NCI-H146 (cell line): ENCODE data around the gene FBXO8.
A peak's percentile ranks its signal among the peaks of the same experiment; 100 is the strongest.
"Not testable (repeated sequence)": the region's sequence is repeated elsewhere in the genome, so short reads cannot be mapped to it uniquely, and the experiment has no call there.

ENCODE experiments used
- DNase-seq: peaks from one replicate; lab custom pipeline; 2025; lab: John Stamatoyannopoulos, UW

Gene FBXO8

DNA sequence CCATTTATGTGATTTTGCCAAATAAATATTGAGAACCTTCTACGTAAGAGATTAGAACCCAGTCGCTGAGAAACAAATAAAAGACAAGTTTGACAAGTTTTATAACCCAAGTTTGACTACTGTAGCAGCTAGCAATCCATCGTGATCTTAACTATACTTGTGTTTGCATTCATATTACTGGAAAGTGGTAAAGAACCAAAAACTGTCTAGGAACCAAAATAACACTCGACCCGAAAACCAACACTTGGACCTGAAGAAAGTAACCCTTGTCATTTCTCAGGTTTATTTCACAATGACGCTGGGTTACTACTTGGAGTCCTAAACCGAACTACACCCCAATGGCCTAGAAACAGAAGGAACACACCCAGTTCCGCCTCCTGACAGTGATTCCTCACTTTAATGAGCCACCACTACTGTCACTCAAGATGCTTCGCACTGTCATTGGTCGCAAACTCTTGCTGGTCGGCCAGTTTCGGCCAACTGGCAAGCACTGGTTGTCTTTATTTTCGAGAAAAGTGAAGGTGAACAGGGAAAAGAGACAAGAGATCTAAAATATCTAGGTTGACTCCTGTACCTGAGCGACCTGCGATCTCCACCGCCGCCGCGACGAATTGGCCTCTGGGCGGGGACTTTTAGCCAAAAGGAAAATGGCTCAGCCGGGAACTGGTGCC is 496 bp downstream of the FBXO8 start:
- peak; percentile 87 for DNase-seq

DNA sequence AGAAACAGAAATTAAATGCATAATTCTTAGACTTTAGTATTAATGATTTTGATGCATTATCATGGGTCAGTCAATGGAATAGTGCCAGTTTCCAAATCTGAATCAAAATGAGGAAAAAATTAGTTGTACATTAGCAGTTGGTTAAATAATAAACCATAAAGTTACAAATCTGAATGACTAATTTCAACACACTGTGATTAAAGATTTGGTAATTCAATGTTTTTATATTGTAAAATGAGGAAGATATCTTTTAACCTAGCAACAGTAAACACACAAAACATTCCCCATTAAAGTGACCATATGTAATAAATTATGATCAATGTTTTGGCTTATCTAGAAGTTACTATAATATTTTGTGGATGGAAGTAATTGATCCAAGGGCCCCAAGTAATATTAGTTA is 1.6 kb downstream of the FBXO8 start:
- no peak for DNase-seq

DNA sequence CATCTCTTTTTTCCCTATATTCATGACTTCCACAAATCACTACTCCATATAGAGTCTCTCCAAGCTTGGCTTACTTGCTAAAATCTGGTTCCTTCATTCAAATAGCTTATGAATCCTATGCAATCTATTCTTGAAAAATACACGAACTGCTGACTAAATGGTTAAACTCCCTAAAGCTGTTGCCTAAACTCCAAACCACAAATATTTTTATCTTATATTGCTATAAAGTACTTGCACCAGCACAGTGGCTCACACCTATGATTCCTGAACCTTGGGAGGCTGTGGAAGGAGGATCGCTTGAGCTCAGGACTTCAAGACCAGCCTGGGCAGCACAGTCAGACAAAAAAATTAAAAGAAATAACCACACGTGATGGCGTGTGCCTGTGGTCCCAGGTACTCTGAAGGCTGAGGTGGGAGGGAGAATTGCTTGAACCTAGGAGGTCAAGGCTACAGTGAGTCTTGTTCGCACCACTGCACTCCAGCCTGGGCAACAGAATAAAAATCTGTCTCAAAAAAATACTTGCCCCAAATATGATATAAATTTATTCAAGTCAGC is 2.2 kb downstream of the FBXO8 start:
- DNase-seq = no peak

DNA sequence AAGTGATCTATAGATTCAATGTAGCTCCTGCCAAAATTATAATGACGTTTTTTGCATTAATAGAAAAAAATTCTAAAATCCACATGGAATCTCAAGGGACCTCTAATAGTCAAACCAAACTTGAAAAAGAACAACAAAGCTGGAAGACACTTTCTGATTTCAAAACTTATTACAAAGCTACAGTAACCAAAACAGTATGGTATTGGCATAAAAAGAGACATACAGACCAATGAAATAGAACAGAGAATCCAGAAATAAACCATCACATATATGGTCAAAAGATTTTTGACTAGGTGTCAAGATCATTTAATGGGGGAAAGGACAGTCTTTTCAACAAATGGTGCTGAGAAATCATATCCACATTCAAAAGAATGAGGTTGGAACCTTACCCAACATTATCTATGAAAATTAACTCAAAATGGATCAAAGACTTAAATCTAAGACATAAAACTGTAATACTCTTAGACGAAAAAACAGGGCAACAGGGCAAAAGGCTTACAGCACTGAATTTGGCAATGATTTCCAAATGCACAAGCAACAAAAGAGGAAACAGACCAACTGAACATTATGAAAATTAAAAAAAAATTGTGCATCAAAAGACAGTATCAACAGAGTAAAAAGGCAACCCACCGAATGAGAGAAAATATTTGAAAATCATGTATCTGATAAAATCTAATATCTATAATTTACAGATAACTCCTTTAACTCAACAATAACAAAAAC is 3.9 kb downstream of the FBXO8 start:
- DNase-seq = no peak

DNA sequence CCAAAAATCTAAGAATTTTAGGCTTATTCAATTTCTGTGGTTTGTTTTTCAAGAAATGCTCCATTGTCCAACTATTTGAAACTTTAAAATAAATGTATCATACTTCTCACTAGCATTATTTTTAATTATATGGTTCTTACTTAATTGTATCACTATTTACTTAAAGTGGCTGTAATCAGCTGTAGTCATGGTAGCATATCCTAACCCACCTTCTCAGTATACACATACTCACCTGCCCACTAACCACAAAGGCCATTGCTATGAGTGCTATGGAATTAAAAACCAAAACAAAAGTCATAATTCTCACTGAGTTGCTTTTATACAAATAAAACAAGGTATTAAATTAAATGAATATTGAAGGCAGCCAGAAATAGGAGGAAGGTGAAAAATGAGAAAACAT is 5.0 kb downstream of the FBXO8 start:
- peak; percentile 74 for DNase-seq

DNA sequence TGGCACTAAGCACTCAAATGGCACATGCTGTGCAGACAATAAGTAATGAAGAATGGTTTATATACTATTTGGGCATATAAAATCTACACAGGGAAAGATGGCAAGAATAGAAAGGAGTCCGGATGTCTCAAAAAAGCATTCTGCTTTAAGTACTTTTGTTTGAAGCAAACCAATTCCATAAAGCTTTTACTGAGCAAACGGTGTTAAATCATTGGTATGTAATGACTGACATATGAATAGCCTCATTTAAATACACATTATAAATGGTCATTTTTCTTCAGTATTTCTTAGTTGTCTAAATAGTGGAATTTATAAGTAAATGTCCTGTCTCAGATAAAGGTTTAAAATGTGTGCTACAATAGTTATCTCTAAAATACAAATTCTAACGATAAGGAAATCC is 6.0 kb downstream of the FBXO8 start:
- peak; percentile 15 for DNase-seq

DNA sequence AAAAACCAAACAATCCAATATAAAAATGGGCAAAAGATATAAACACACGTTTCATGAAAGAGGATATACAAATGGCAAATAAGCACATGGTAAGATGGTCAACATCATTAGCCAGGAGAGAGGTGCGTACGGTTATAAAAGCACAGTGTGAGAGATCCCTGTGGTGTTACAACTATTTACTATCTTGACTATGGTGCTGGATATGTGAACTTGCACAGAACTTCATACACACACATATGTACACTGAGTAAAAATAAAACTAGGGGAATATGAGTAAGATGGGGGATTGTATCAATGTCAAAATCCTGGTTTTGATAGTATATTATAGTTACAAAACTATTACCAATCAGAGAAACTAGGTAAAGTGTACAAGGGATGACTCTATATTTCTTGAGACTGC is 8.4 kb downstream of the FBXO8 start:
- DNase-seq = peak; percentile 60

DNA sequence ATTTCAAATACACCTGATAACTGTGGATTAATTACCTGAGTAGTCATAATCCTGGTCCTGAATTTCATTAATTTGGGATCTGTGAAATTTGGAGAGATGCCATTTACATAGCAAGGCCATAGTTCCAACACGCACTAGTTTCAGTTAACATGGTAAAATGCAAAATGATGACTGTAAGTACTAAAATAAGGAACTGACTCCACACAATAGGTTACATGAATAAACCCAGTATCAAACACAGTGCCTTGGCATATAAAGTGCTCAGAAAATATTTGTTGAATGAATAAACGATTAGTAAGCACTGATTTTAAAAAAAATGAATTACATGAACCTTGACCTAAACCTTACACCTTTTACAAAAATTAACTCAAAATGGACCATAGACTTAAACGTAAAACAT is 9.0 kb downstream of the FBXO8 start:
- no peak for DNase-seq

DNA sequence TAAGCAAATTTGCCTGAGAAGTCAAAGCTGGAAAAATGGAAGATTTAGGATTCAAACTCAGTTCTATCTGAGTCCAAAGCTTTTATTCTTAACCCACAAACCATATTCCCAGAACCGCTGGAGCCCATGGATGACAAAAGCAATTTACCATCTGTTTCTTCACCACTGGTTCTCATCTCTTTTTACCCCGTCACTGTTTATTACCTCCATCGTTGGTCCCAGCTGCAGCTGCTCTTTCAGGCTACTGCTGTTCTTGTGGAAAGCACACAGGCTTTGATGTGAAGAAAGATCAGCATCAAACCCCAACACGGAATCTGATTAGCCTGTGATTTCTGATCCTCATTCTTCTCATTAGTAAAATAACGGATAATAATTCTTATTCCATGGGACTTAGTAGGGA is 9.5 kb downstream of the FBXO8 start:
- peak; percentile 55 for DNase-seq

DNA sequence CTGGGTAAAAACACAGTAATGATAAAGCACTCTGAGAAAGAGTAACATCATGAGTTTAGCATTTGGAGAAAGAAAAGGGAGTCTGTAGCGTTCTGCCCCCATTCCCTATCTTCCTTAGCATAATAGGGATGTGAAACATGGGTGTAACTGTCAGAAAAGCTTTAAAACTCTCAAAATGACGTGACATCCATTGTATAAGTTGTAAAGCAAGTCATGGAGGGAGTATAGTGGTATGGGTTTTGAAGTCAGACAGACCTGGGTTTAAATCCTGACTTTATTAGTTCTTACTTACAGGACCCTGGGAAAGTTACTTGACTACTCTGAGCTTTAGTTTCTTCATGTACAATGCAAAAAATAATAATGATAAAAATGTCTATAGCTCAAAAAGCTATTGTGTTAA is 17.1 kb downstream of the FBXO8 start:
- no peak for DNase-seq

DNA sequence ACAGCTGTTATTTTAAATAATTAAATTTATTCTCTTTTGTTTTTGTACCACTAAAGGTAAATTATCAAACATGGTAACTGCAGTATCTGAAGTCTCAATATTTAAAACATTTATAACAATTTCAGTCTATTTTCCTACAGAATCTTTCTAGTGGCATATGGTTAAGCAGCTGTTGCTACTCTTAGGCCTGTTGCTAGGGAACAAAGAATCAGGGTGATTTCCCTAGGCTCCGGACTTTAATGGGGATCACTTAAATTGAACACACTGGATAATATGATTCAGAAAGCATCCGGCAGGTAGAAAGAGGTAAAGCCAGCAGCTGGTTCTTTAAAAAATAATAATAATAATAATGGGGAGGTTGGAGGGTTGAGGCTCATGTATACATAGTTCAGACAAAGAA is 17.6 kb downstream of the FBXO8 start:
- peak; percentile 59 for DNase-seq

DNA sequence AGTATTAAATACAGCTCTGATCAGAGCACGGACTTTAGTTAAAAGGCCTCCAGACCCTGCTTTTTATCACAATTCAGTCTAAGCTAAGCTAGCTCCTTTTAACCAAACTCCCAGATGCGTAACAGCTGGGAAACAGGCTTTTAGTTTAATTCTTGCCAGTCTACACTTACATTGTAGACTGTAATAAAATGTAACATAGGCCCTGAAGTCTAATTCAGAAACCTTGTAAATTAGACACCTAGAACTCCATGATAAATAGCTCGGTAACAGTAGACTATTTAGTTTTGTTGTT is 20.1 kb downstream of the FBXO8 start:
- no peak for DNase-seq

DNA sequence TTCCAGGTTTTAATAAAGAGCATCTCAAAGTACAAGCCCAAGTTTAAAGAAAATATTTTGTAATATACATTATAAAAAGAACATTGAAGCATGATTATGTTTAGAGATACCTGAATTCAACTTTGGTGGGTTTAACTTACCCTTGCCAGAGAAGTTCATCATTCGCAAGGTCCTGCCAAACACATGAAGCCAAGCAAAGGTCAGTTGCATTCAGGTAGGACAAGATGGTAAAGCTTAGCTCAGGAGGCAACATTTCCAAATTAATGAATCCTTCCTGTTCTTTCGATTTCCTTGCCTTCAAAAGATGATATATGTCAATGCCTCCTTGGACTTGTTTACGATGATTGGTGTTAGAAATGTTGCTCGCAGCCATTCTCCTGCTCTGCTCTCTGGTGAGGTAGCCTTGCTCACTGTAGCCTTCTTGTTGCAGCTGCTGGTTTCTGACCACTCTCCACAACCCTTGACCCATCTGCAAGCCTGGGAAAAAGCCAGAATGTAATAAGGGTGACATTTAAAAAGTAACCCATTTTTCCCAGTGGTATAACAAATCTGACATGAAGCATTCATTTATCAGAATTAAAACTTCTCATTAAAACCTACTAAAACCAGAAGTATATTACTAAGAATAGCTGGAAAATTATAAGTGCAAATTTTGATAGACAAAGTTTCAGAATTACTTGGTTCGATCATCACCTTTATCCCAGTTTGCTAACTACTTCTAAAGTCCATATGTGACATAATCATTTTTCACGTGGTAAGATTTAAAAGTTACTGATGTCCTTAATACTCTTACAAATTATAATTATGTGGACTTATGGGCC is 20.6 kb downstream of the FBXO8 start:
- peak; percentile 43 for DNase-seq

DNA sequence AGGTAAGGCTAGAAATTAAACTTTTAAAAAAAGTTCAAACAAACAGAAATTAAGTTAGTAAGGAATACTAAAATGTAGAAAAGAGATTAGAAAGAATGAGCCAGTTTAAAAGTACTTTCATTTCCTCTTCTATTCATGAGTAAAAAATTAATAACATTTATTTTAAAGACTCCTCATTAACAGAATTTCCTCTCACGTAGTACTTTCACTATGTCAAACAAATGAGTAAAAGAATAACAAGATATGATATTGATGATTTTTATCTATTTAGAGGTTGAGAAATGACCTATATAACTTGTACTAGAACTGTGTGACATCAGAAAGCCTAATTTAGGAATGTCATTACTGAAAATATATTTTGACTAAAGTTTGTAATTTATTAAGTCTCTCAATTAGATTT is 22.0 kb downstream of the FBXO8 start:
- DNase-seq = not testable (repeated sequence)

DNA sequence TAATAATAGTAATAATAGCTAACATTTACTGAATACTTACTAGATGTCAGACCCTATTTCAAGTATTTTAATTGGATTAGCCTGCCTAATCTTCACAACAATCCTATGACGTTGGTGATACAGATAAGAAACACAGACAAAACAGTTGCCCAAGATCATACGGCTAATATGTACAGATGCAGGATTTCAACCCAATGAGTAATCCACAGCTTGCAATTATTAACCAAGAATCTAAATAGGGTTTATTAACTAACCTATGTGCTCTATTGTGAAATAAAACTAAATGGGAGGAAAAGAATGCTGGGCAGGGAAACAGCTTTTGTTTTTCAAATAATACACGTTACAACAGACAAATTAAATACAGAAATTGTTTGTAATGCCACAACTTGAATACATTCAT is 23.4 kb downstream of the FBXO8 start:
- peak; percentile 17 for DNase-seq

DNA sequence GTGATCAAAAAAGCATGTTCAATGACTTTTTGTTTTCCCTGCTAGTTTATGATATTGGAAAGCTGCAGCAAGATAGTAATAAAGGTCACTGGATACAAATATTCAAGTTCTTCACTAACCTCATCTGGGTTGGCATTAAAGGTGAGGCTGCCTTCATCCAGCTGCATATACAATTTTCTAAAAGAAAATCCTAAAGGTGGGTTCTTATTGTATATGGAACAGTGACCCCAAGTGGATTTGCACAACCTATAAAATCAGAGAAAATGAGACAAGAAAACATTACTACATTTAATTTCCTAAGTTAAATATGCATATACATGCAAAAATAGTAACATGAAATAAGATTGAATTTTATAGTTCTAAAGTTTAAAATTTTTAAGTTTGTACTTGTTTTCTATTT is 23.9 kb downstream of the FBXO8 start:
- no peak for DNase-seq

DNA sequence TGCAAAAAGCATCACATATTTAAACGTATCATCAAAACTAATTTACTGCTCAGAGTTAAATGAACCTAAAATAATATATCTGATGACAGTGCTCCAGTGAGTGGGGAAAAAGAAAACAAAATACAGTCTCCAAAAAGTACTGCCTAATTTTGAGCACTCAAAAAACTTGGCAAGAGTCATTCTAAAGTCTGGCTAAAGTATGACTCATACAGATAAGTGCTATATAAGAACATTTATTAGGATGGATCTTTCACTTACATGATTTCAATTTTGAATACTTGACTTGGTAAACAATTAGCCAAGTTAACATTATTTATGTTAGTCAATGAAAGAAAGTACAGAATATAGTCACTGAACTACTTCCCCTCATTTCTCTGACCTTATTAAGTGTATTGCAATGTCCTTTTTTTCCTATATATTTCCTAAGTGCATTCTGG is 27.2 kb downstream of the FBXO8 start:
- no peak for DNase-seq

DNA sequence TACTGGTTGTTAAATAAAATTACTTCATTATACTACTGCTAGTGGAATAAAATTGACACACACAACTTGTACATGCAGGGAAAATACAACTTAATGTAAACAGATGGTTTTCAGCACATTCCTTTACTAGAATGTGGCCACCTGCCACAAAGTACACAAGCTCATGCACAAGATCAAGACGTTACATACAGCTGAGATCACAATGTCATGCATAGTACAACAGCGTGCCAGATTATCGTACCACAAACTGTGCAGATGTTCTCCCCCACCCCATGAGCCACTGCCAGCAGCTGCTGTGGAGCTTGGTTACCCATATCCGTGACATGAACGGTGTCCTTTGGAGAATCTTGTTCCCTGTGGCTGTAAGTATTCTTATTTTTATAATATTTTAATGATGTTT is 27.7 kb downstream of the FBXO8 start:
- no peak for DNase-seq

DNA sequence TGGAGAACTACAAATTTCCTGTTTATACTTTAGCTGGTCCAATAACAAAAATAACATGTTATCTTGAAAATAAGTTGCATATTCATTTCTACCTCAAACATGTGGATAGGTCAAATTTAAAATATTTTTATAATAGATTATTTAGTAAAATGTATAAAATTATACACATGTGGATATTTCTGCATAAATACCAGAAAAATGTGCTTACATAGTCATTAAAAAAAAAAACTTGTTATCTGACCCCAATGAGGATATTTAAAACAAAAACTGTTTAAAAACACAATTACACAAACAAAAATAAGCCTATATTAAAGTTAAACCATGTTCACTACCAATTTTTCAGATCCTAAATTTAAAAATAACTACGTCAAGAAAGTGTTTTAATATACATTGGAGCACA is 28.1 kb downstream of the FBXO8 start:
- no peak for DNase-seq

DNA sequence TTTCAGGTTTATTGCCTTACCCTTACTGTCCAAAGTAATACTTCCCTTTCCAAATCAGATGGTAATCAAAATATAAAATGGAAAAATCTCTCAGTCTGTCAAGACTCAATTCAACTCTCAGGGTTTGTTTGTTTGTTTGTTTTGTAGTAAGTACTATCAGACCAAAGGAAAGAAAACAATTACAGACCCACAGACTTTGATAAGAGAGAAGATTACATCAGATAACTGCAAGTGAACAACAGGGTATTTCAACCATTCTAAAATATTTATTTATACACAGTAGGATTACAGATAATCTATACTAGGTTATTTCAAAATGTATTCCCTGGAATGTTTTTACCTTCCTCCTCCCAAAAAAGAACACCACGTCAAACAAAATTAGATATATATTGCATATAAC is 28.9 kb downstream of the FBXO8 start:
- DNase-seq = no peak

DNA sequence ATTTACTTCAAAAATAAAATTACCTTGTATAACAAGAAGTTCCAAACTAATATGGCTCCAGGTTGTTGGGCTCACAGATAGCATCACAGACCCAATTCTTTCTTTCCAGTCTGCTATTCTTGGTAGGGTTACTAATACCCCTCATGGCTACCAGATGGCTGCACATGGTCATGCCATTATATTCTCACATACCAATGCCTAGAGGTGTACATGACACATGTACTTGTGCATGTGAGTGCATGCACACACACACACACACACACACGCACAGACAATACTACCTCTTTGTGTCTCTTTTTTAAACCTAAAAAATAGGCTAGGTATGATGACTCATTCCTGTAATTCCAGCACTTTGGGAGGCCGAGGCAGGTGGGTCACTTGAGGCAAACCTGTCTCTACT is 31.1 kb downstream of the FBXO8 start:
- no peak for DNase-seq

DNA sequence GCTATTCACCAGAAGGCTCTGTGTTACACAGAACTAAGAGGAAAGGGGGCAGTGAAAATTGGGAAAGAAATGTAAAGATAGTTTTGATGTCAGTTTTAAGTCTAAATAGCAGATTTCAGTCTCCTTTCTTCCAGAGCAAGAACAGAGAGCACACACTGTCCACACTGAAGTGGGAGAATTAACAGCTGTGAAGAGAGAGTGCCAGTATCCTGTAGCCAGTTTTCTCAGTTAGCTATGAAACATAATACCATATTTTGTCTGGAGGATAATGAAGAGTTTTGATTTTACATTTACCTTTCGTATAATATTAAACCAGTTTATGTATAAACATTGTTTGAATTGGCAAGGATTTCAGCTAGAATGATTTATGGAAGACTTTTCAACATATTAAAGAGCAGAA is 35.1 kb downstream of the FBXO8 start:
- no peak for DNase-seq

DNA sequence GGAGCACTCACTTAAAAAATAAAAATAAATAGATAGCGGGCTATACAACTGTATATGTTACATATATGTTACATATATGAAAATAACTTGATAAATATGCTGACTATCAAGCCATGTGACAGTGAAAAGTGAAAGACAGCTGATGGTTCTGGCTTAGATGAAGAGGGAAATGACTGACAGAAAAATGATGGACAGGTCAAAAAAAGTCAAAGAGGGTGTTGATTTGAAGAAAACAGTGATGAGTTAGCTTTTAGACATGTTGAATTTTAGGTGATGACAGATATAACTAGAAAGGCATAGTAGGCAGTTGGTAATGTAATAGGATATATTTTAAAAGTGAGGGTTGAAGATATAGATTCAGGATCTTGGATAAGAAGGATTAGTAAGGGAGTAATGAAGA is 37.8 kb downstream of the FBXO8 start:
- no peak for DNase-seq
